NCI-H1436 (cell line): ENCODE measurements around the gene SLC39A10.
"Not testable (repeated sequence)": the region's sequence is repeated elsewhere in the genome, so short reads cannot be mapped to it uniquely, and the experiment has no call there.

Source experiments
- DNase-seq: peaks from one replicate; lab custom pipeline; 2025; lab: John Stamatoyannopoulos, UW

Gene SLC39A10

DNA sequence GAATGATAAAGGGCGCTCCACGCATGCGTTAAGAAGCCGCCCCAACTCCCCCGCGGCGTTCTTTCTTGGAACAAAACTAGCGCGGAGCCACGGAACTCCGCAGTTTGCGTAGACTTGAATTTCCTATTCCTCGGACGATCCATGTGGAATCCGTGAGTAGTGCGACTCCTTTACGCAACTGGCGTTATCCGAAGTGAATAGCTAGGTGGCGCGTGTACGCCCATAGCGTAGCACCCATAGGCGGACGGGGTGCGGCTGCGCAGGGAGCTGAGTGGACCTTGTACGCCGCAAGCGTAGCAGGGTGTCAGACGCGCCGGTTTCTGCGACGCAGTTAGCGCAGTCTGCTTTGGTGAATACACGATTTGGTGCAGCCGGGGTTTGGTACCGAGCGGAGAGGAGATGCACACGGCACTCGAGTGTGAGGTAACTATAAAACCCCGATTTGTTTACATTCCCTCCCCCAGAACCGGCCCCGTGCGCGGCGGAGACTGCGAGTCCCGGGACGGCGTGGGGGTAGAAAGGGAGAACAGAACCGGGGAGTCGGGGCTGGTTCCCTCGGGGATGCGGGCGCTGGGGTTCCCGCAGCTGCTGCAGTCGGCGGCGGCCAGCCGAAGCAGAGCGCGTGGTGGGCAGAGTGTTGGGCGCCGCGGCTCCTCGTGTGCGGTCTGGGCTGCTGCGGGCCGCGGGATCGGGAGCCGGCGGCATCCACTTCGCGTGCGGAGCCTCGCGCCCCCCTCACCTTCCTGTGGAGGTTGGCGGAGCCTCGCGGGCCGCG lies at the start of gene SLC39A10:
TSS of gene SLC39A10 (plus strand) at position 368 of the 775 bp plus-strand sequence. CDS start 22,817 bp downstream, outside the sequence.
- peak; percentile 99 for DNase-seq

DNA sequence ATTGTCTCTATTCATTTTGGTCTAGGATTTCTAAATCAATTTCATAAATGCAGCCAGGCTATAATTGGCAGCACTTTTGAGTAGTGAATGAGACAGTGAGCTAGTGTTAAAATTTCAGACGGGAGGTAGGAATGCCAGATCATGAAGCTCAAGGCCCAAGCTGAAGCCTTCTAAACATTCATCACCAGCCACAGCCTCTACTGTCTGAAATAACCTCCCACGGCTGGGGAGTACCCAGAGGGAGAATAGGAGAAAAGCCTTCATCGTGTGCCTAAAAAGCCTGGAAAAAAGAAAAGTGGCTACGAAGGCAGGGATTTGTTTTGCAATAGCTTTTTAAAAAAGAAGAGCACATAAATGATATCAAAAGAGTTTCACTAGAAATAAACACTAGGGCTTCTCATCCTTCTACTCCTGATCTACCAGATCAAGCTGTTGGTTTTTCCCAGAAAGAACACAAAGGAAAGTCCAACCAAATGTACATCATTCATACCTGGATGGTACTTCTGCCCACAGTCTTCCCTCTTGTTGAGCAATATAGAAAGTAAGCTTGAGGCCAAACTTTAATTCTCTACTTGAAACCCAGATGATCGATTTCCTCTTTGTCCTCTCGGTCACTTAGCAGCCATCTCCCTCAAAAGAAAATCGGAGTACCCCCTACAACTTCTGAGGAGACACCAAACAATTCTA lies 48.1 kb upstream of the SLC39A10 start:
- no peak for DNase-seq

GRCh38 chr2:195610717-195611116 lies 46.3 kb upstream of the SLC39A10 start:
- no peak for DNase-seq

GRCh38 chr2:195612611-195613495 lies 44.2 kb upstream of the SLC39A10 start:
- DNase-seq = no peak

- no peak for DNase-seq
Observed at GRCh38 chr2:195613922-195614321, 43.1 kb upstream of the SLC39A10 start.

DNA sequence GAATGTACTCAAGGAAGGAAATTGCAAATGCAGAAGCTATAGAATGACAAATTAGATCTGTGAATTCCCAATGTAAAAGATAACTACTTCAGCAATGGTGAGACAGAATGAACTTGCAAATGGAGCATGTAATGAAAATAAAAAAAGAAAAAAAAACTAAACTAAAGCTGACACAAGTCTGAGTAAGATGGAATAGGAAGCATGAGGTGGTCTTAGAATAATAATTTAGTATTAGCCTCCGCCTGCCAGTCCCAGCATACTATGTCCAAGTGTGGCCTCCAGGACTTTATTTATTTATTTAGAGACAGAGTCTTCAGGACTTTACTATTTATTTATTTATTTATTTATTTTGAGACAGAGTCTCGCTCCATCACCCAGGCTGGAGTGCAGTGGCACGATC lies 37.4 kb upstream of the SLC39A10 start:
- no peak for DNase-seq

GRCh38 chr2:195620501-195620900 lies 36.5 kb upstream of the SLC39A10 start:
- DNase-seq = no peak

DNA sequence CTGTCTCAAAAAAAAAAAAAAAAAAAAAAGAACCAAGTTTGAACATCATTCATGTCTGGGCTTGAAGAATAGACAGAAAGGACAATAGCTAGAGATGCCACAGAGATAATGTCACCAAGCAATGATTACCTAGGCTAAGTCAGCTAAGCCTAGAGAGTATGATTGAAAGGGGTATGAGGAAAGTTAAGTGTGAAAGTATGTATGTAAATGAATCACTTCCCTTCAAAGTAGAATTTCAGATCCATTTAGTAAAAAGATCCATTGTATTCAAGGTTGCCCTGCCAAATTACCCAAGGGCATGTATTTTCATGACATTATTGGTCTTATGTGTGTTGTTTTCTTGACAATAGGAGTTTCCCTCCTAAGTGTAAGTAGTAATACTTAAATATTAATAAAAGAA lies 34.1 kb upstream of the SLC39A10 start:
- DNase-seq = no peak

GRCh38 chr2:195626507-195626906 lies 30.5 kb upstream of the SLC39A10 start:
- no peak for DNase-seq

DNA sequence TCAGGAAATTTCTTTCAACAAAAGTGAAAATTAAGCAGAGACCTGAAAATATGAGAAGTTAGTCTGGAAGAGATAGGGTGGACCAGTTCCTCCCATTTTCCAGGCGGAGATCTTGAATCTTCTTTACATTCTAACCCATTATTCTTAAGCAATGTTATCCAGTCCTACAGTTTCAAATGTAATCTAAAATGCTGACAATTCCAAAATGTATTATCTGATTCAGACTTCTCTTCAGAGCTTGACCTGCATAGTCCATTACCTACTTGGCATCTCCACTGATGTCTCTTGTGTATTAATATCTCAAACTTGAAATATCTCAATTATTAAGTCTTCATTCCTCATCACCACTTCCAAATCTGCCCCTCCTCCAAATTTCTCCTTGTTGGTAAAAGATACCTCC lies 28.4 kb upstream of the SLC39A10 start:
- DNase-seq = no peak

DNA sequence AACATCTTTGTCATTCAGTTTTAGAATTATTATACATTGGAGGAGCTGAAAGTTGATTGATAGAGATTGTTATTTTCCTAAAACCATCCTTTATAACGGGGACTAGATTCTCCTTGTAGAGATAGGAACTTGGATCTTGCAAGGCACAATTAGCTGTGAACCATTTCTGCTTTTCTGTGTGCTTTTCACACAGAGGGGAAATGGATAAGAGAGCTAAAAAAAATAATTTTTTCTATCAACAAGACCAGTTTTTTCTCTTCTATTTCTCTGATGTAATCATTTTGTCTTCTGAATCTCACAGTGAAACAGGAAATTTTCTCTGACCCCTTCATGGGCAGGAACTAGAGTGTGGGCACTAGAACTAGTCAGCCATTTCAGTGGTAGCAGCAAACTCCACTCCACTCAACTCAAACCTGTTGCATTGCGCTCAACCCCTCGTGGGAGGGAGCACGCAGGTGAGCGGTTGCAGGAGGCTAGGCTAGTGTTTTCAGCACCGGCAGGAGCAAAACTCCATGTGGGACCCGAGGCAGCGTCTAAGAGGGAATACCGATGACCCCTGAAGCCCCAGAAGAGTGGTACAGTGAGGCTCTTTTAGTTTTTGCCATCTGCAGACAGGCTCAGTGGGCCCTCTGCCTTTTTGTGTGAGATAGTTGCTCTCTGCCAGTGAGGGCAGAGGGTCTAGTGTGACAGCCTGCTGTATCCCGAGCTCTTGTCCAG lies 24.0 kb upstream of the SLC39A10 start:
- no peak for DNase-seq

DNA sequence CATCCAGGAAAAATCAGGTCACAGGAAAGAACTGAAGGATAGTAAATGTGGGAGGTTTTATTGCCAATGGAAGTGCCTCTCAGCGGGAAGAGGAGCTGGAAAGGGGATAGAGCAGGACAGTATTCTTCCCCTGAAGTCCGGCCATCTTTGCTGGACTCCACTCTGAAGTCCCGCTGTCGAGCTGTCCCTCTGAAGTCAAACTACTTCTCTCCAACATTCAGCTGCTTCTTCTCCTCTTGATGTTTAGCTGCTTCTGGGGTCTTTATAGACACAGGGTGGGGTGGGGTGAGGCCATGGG lies 23.5 kb upstream of the SLC39A10 start:
- no peak for DNase-seq

GRCh38 chr2:195633974-195634373 lies 23.1 kb upstream of the SLC39A10 start:
- no peak for DNase-seq

DNA sequence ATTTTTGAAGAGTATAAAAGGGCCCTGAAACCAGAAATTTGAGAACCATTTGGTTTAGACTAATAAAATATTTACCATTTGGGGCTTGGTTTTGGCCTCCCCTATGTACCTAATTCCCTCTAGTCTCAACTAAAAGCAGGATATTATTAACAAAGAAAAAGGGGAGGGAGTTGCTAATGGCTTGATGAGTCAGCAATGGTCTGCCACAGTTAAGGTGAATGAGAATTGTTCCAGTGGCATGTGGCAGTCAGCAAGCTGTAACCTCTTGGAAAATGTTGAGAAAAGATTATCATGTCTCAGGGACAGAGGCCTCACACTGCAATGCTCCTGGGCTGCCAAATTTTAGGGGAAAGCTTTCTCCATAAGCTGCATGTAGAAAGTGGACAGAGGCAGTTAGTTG lies 20.1 kb upstream of the SLC39A10 start:
- DNase-seq = no peak

- DNase-seq = no peak
Observed at GRCh38 chr2:195638750-195639149, 18.3 kb upstream of the SLC39A10 start.

GRCh38 chr2:195639238-195639858 lies 17.7 kb upstream of the SLC39A10 start:
- no peak for DNase-seq

DNA sequence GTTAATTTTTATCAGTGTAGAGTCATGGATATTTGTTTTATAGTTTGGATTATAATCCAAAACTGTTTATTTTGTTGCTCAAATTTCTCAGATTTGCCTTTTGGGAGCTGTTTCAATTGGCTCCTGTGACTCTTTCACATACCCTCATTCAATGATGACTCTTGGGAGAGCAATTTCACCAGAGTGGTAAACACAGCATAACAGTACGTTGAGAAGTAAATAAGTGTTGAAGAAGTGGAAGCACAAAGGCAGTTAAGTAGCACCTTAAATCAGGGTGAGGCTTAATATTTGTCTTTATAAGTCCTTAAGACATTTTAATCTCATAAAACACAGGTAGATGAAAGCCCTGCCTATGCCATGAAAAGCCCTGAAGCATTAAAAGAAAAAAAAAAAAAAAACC lies 17.1 kb upstream of the SLC39A10 start:
- no peak for DNase-seq

DNA sequence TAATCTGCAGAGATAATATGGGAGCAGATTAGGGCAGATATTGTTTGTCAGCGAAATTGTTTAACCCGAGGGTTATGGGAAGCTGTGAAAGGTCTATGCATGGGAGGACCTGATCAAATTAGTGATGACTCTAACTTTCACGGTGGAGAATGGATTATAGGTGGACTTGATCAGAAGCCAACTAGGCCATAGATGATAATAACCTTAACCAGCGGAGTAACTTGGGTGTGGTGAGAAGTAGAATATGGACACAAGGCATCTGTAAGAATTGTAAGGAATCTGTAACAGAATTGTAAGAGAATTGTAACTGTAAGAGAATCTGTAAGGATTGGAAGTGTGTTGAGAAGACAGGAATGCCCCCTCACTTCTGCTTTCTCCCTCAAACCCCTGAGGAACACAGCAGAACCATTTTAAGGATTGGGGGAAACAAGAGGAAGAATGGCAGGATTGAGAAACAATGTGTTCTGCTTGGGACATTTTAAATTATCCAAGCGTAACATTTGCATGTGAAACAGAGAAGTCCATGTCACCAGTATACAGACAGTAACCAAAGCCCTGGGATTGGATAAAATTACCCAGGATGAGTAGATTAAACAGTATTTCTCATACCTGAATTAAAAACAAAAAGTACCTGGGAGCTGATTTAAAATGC lies 14.9 kb upstream of the SLC39A10 start:
- no peak for DNase-seq

DNA sequence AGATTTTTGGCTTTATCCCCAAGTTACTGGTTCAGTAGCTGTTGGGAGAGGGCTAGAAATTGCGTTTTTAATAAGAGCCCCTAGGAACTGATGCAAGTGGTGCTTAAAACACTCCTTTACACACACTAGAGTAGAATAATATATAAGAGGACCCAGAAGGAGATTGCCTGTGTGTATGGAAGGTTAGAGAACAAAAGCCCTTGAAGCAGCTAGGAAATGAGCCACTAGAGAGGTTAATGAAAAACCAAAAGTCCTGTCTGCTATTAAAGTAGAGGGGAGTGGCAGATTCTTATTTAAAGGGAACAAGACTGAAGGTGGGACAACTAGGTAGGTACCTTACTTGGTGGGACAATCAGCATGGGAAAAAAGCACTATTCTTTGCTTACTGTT lies 14.4 kb upstream of the SLC39A10 start:
- no peak for DNase-seq

DNA sequence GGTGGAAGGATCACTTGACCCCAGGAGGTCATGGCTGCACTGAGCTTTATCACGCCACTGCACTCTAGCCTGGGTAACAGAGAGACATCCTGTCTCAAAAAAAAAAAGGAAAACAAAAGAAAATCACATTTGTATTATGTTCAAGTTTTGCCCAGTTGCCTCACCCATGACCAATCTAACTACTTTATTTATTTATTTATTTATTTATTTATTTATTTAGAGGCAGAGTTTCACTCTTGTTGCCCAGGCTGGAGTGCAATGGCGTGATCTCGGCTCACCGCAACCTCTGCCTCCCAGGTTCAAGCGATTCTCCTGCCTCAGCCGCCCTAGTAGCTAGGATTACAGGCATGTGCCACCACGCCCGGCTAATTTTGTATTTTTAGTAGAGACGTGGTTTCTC lies 12.3 kb upstream of the SLC39A10 start:
- DNase-seq = not testable (repeated sequence)

DNA sequence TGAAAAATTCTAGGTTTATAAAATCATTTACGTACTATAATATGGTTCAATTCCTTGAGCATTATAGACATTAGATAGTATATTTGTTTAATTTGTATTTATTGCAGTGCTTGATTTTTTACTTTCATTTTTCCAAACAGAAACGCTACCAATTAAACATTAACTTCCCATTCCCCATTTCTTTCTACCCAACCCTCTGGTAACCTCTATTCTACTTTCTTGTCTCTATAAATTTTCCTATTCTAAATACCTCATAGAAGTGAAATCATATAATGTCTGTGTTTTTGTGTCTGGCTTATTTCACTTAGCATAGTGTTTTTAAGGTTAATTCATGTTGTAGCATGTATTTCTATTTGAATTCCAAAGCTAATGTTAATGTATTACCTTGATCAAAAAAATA lies 11.6 kb upstream of the SLC39A10 start:
- DNase-seq = no peak
